GM21737 (cell line): ENCODE measurements around the gene SPEM1.
A peak's percentile ranks its signal among the peaks of the same experiment; 100 is the strongest.

ENCODE experiments used
- ATAC-seq: cut with Tn5 transposase; IDR thresholded peaks from one replicate; pipeline ENCODE4 v1.9.1; 2021; ENCODE audit warnings: mild to moderate bottlenecking, moderate library complexity; ENCODE audit not compliant: unreplicated experiment

Gene SPEM1

DNA sequence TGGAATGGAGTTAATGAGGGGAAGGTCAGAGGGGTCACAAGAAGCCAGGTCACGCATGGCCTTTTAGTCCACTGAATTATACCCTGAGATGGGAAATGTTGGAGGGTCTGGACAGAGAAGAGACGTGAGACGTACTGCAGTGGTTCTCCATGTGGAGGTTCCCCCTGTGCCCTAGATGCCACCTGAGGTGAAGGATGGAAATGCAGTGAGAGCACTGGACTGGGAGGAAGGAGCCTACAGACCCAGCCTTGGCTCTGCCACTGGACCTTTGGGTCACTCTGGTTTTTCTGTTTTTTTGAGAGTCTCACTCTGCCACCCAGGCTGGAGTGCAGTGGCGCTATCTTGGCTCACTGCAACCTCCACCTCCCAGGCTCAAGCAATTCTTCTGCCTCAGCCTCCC, 24.0 kb upstream of the SPEM1 start:
- no peak for ATAC-seq

DNA sequence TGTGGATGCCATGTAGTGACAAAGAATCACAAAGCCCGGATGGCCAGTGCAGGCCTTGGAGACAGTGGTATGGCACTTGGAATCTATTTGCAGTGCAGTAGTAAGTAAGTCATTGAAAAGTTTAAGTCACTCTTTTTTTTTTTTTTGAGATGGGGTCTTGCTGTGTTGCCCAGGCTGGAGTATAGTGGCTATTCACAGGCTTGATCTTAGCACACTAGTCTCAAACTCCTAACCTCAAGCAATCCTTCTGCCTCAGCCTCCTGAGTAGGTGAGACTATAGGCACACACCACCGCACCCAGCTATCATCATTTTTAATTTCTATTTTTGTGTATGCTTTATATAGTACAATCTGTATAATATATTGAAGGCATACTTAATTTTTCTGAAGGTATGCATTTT, 21.5 kb upstream of the SPEM1 start:
- no peak for ATAC-seq

DNA sequence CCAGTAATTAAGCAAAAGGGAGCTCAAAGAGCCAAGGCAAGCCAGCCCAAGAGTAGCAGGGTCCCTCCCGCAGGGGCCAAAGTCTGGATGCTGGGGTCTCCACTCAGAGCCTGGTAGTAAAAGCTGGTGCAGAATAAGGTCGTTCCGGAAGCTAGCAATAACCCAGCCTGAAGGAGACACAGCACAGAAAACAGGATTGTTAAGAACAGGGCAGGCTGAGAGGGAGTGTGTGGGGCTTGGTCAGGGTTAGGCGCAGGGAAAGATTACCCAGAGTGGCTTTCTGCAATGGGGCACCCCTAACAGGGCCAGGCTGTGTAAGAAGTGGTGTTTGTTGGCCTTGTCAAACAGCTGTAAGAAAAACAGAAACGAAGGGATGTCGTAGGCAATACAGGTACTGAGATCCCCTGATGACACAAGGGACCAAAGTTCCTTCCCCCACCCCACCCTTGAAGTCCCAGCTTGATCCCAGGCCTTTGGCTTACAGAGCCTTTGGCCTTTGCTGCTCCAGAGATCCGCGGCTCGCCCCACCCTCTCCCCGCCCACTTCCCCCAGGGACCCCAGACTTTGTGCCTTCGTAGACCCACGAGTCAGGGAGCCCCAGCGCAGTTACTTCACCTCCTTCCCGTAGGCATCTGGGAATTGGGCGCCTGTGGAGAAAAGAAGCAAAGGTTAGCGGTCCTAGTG, 16.9 kb upstream of the SPEM1 start:
- ATAC-seq: no peak

DNA sequence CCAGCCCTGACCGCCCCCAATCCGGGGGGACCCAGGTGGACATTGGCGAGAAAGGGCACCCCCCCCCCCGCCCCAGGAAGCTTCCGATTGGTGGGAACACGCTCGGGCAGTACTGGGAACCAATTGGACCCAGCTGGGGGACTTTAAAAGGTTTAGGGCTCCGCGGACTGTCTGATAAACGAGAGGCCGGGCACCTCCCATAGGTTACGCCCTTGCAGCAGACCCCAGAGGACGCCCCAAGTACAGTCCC, 16.5 kb upstream of the SPEM1 start:
- no peak for ATAC-seq

DNA sequence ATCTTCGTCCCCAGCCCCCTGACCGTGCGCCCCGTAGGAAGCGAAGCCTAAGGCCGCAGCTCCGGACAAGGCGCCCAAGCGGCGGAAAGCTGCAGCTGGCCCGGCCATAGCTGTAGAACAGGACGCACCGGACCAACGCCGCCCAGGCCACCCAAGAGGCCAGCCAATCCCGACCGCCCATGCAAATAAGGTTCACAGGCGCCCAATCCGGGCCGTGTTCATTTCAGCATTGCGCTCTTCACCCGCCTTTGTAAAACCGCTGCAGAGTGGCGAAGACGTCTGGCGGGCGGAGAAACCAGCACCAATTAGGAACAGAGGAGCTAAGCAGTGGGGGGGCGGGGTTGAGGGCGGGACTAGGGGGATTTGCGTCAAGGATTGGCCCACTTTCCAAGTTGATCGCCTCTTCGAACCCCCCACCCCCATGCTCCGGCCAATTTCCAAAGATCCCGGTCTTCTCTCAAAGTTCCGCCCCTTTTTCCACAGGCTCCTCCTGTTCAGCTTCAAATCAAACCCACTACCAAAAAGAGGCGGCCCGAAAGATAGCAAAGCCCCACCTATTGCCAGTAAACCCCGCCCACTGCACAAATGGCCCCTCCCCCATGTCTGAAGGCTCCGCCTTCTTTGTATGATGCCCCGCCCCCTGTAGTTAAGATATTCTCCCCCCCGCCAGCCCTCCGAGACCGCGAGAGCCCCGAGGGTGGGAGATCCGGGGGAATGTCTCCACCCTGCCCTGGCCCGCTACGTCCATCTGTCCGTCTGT, 16.0 kb upstream of the SPEM1 start, which contains the start of gene TMEM256:
Gene TMEM256, minus strand, starts transcription at position 121 of the 760 bp plus-strand sequence. Its CDS starts 13 bp downstream, at position 108.
- peak; percentile 88 for ATAC-seq

DNA sequence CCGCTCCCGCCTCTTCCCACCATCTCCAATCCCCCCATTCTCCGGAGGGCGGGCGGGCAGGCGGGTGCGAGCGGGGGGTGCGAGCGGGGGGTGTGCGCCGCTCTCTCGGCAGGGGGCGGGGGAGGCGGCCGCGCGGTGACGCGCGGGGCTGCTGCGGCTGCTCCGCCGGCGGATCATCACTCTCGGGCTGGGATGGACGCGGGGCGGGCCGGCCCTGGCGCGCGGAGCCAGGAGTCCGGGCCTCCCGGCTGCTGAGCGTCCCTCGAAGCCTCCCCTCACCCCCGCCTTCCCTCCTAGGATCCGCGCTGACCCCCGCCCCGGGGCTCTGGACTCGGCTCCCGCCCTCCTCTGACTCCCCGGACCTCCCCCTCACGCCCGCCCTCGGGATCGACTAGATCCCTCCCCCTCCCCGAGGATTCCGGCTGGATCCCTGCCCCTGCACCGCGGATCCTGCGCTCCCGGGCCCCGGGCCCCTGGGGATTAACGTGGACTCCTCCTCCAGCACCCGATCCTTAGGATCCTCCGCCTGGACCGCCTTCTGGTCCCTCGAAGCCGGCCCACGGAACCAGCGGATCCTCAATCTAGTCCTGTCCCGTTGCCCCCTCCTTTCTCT, 15.3 kb upstream of the SPEM1 start:
- ATAC-seq: peak; percentile 12

DNA sequence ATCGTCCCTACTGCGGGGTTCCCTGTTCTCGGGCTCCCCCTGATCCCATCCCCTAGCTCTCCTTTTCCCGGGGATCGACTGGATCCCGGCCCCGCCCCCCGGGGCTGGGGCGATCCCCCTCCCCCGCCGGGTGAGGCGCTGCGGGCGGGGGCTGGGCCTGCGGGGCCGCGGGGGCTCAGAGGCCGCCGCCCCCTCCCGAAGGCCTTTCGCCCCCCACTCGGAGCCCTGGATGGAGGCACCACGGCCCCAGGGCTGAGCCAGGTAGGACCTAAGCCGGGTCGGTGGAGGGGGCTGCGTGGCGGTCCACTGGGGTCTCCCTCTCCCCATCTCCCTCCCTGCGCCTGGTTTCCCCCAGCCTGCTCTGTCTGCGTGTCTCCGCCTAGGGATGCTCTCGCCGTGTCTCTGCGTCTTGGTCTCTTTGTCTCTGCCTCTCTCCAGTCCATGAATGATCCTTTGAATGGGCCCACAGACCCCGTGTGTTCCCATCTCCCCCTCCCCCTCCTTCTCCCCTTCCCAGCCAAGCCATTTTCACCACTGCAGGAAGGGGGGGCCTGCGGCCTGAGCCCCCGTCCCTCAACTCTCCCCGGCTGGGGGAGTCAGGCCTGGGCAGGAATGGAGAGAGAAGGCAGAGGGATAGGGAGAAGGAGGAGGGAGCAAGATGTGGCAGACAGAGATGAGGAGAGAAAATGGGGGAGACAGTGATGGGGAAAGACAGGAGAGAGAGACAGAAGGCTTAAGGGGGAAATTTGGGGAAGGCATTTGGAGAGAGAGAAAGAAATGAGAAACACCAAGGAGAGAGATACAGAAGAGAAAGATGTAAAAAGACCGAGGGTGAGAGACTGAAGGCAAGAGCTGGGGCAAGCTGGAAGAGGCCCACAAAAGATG, 14.5 kb upstream of the SPEM1 start:
- ATAC-seq: no peak

DNA sequence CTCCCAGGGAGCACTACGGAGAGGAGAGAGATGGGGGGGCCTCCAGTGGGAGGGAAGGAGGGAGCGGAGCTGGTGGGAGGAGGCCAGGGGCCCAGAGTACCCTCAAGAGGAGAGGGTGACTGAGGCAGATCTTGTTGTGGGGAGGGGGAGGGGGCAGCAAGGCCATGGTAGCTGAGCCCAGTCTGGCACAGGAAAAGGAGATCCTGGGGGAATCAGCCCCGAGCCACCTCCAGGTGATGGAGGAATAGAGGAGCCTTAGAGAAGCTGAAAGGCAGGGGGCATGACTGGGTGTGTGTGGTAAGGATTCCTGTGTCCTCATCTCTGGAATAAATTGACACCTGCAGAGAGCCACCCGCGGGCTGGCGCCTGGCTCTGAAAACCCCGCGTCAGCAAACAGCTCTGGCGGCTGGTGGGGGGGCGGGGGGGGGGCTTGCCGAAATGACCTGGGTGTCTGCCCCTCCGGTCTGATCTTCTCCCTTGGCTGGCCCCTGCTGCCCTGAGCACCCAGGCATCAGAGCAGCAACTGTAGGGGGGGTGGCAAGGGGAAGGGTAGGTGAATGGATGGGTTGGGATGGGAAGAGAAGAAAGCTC, 13.8 kb upstream of the SPEM1 start:
- ATAC-seq: no peak

DNA sequence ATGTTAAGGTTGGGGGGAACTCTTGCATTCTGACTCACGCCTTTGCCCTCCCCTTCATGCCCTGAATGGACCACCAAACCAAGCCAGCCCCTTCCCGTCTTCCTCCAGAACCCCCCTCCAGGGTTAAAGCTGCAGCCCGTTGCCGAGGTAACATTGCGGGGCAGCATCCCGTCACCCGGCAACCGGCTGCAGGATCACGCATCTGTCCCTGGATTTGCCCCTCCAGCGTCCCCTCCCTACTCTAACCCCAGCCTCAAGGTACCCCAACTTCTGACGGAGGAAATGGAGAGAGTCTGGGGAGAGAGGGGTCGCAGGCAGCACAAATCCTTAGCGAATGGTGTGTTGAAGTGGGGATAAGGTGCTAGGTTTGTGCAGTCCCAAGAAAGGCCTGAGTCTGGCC, 13.0 kb upstream of the SPEM1 start:
- no peak for ATAC-seq

DNA sequence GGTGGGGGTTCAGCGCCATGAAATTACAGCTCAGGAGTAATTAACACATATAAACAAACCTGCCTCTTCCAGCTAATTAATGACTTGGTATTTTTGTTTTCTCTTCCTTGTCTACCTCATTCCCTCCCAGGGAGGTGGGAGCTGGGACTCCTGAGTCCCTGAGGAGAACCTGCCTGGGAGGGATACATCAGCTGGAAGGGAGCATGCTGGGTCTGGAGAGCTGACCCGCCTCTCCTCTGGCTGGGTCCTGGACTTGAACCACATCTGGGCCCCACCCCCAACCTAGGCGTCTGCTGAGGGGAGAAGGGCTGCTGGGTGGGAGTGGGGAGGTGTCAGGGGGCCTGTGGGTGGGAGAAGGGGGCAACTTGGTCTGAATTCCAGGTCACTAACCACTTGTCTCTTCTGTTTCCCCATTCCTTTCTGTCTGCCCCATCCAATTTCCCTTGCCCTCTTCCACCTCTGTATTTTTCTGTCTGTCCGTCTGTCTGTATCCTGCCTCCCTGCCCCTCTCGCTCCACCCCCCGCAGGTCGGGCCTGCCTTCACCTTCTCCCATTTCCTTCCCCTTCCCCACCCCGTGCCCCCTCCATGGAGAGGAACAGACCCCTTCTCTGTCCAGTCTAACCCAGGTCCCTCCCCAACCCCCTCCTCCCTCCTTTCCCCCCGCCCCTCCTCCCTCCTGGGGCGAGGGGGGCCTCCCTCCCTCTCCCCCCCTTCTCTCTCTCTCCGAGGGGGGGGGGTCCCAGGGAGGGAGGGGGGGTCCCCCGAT, 12.5 kb upstream of the SPEM1 start, which contains the start of gene NLGN2:
Gene NLGN2, plus strand, starts transcription at position 361 of the 767 bp plus-strand sequence. CDS start 411 bp downstream, outside the sequence.
- no peak for ATAC-seq

DNA sequence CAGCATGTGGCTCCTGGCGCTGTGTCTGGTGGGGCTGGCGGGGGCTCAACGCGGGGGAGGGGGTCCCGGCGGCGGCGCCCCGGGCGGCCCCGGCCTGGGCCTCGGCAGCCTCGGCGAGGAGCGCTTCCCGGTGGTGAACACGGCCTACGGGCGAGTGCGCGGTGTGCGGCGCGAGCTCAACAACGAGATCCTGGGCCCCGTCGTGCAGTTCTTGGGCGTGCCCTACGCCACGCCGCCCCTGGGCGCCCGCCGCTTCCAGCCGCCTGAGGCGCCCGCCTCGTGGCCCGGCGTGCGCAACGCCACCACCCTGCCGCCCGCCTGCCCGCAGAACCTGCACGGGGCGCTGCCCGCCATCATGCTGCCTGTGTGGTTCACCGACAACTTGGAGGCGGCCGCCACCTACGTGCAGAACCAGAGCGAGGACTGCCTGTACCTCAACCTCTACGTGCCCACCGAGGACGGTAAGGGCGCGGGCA, 11.8 kb upstream of the SPEM1 start:
- no peak for ATAC-seq

DNA sequence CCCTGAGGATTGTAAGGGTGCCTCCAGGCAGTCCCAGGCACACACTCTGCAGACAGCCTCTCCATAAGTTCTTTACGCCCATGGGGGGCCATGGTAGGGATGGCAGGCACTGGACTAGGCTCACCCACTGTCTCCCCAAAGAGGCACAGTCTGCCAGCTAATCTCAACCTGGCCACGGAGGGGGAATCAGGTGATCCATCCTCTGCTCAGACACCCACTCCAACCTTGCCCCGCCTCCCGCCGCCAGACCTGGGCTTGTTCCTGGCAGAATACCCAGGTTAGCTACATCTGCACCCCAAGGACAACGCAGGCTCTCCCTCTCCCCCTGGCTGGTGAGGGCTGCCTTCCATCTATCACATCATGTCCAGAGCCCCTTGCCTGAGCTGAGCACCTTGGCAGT, 11.3 kb upstream of the SPEM1 start:
- ATAC-seq: no peak

DNA sequence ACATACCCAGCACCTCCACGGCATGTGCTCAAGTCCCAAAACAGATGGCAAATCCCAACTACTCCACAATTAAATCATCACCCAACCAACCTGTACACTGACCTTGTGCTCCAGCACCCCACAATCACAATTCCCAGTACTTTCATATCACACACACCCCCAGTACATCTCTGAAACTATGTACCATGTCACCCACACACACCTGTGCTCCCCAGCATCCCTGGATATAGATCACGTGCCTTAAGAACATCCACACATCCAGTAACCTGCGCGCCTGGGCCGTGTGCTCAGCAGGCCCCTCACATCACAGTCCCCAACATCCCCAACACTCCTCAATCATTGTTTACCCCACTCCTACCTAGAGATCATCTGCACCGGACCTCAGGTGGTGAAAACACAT, 10.4 kb upstream of the SPEM1 start:
- no peak for ATAC-seq

DNA sequence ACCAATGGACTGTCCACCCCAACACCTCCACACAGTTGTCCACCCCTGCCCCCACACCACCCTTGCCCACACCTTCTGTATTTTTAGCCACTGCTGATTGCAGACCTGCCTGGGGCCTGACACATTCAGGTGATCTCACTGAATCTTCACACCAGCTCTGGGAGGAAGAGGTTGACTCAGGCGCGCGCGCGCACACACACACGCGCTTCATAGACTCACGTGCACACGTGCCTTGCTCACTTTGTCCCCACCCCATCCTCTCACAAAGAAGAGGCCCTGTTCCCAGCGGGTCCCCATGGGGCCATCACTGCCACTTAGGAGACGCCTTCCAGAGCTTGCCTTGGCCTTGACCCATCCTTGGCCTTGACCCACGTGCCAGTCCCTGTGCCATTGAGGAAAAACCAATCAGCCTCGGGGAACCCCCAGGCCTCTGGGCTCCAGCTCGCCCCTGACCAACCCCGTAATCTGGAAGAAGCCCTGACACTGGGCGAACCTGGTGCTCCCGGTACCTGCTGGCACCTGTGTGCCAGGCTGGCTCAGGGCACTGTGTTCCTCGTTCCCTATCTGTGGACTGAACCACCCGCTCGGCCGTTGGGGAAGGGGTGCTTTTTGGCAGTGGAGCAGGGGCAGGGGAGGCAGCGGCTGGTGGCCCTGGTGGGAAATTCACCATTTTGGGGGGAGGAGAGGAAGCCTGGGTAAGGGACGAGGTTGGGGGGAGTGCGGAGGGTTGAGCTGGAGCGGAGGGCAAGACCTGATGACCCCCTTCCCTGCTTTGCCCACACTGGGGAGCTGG, 9.3 kb upstream of the SPEM1 start:
- no peak for ATAC-seq

DNA sequence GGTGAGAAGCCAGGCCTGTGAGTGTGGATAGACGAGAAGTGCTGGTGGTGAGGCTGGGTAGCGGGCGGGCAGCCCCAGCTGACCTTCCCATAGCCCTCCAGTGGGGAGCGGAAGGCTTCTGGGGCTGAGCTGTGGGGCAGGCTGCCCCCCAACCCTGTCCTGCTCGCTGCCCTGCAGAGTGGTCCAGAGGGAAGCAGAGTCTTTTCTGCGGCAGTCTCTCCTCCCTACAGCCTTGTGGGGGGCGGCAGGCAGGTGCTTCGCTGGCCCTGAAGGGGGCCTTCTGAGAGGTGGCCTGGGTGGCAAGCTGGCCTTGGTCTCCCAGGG, 8.7 kb upstream of the SPEM1 start:
- no peak for ATAC-seq

DNA sequence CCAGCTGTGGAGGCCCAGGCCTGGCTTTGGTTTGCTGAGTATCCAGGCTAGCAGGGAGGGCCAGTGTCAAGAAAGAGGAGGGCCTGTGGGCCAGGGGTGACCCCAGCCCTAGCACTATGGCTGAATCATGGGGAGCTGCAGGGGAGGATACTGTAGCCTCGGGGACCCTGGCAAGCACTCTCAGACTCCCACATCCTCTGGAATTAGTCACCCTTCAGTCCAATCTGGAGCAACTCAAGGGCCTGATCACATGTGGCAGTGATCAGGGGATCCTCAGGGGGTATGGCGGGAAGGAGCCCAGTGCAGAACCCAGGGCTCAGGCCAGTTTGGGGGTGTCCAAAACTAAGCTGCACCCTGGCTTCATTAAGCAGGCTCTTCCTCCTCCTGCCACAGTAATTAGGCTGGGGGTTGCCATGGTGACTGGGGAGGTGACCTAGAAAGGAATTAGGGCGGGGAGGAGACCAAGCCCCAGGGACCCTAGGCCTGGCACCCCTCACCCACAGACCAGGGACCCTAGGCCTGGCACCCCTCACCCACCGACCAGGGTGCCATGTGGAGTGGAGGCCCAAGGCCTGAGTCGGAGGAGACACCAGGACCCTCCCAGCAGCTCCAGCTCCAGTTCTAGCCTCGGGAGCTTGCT, 6.7 kb upstream of the SPEM1 start:
- ATAC-seq: no peak

DNA sequence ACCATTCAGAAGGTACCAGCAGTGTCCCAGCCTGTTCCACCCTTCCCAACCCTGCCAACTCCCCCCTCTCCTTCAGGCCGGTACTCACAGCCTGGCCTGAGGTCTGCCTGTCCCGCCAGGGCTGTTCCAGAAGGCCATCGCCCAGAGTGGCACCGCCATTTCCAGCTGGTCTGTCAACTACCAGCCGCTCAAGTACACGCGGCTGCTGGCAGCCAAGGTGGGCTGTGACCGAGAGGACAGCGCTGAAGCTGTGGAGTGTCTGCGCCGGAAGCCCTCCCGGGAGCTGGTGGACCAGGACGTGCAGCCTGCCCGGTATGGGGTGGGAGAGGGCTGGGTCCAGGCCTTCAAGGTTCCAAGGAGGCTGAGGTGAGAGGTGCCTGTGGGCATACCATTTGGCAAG, 5.3 kb upstream of the SPEM1 start:
- ATAC-seq: no peak

DNA sequence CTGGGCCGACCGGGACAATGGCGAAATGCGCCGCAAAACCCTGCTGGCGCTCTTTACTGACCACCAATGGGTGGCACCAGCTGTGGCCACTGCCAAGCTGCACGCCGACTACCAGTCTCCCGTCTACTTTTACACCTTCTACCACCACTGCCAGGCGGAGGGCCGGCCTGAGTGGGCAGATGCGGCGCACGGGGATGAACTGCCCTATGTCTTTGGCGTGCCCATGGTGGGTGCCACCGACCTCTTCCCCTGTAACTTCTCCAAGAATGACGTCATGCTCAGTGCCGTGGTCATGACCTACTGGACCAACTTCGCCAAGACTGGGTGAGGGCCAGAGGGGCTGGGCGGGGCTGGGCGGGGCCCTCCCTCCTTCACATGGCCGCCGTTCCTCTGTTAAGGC, 4.3 kb upstream of the SPEM1 start:
- no peak for ATAC-seq

DNA sequence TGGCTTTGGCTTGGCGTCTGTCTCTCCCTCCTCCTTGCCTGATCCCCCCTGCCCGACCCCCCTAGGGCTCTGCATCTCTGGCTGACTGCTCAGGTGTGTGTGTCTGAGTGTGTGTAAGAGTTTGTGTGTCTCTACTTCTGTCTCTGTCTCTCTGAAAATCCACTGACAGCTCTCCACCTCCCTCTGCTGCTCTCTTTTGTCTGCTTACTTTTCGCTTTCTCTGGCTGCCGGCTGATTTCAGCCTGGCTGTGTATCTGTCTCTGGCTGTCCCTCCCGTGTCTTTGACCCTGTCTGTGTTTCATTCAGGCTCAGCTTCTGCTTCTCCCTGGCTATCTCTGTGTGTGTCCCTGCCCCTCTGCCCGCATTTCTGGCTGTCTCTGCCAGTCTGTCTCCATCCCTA, 3.8 kb upstream of the SPEM1 start:
- no peak for ATAC-seq
